NCI-H82 (cell line): ENCODE data around the gene TMEM131.
"Not testable (repeated sequence)": the region's sequence is repeated elsewhere in the genome, so short reads cannot be mapped to it uniquely, and the experiment has no call there.

Source experiments
- DNase-seq: peaks from one replicate; lab custom pipeline; 2025; lab: John Stamatoyannopoulos, UW

Gene TMEM131

DNA sequence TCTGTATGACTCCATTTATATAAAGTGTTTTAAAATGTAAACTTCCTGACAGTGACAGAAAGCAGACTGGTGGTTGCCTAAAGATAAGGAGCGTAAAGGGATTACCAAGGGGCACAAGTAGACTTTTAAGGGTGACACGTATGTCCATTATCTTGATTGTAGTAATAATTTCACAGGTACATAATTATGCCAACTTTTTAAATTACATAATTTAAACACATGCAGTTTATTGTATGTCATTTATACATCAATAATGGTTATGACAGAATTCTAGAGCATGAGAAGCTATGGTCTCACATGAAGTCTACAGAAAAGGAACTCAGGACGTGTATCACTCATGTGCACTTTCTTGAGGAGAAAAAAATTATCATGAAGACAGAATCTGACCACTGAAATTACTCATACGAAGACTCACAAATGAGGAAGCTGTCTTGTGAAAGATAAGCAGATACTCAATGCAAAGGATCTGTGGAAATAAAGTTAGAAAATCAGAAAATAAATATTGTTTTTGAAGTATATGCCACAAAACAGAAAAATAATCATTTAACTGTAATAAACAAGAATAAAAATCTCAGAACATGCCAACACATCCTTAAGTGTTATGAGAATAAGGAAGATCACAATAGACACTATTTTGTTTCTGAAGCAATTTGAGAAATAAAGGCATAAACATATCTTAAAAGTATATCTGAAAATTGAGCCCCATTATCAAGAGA, 84.4 kb downstream of the TMEM131 start:
- no peak for DNase-seq

DNA sequence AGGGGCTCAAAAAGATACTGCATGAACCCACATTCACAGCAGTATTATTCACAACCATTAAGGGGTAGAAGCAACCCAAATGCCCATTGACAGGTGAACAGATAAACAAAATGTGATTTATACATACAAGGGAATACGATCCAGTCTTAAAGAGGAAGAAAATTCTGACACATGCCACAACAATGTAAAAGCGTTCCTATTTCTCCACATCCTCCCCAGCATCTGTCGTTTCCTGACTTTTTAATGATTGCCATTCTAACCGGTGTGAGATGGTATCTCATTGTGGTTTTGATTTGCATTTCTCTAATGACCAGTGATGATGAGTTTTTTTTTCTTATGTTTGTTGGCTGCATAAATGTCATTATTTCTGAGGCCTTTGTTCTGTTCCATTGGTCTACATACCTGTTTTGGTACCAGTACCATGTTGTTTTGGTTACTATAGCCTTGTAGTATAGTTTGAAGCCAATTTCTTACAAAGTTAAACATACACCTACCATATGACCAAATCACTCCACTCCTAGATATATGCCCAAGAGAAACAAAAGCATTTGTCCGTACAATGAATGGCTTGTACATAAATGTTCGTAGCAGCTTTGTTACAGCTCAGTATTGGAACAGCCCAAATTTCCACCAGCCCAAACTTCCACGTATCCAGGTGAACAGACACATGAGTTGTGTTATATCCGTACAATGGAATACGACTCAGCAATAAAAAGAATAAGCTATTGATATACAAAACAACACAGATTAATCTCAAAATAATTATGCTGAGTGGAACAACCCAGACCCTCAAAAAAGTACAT, 85.1 kb downstream of the TMEM131 start:
- DNase-seq, result no peak

DNA sequence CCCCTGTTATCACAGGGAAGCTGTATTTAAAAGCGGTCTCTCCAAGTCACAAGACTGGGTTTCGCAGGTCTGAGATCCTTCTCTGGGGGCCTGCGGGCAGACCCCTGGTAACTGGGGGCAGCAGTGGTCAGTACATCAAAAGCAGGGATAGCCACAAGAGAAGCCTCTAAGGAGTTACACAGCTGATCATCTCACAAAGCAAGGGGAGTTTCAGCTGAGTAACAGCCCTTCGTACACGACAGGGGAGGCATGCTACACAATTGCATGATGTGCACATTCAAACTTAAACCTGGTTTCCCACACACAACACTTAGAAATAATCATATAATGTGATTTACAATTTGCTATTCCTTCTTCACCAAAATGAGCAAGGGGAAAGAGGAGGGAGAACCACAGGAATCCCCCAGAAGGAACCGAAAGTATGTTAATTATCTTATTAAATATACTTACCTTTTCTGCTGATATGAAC, 87.5 kb downstream of the TMEM131 start:
- no peak for DNase-seq

DNA sequence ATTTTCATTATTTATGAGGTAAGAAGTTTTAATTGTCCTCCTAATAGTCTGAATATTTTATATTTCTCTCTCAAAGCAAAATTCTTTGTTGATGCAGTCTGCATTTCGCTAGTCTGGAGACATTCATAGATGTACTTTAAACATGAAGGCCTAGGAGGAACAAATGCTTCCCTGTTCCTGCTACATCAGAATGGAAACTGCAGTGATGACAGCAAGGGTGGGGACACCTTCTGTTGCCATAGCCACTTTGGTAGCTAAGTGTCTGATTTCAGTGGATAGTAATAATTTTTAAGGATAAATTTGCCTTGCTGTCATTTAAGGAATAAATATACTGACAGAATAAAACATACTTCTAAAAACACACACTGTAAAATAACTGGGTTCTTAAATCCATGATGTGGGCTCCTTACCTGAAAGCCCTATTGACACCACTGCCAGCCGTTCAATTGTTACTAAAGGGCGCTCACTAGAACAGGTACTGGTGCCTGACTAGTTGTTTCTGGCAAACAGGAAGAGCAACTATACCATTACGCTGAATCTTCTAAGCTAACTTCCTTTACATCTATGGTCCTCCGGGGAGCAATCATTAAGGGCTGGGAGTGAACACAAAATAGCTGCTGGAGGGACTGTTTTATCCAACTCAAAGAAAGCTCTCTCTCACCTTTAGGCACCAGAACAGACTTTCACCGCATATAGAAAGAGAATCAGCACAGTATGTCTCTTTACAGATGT, 88.2 kb downstream of the TMEM131 start:
- DNase-seq, result no peak

DNA sequence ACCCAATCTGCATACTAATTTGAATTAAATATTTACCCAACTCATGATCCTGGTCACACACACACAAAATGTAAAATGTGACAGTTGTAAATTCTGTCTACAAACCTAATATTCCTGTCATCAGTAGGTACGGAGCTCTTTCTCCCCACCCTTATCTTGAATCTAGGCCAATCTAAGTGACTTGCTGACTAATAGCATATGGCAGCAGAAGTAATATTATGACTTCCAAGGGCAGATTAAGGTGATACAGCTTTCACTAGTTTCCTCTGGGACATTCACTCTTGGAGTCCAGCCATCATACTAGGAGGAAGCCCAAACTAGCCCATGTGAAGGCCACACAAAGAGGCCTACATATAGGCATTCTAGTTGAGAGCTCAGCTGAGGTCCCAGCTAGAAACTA, 89.4 kb downstream of the TMEM131 start:
- DNase-seq, result no peak

DNA sequence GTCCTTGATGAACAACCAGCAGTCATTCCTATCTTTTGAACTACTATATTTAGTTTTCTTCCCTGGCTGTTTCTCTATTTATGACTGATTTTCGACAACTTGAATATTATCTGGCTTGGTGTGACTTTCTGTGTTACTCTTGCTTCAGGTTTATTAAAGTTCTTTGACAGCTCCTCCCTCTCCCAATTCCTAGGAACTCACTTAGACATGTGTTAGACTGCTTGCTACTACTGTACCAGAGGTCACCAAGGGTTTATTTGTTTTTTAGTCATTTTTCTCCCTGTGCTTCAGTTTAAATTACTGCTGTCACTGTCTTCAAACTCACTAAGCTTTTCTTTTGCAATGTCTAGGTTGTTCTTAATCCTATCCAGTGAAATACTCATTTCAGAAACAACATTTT, 90.5 kb downstream of the TMEM131 start:
- no peak for DNase-seq

DNA sequence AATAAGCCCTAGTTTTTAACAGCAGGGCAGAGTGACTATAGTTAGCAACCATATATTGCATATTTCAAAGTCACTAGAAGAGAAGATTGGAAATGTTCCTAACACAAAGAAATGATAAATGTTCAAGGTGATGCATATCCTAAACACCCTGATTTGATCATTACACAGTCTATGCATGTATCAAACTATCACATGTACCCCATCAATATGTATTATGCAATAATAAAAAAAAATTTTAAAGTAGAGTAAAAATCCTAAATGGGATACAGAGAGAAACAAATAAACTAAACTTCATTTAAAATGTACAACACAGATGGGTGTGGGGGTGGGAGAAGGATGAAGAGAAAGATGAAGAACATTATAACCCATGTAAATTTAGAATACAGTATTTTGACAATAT, 93.9 kb downstream of the TMEM131 start:
- DNase-seq, result no peak

DNA sequence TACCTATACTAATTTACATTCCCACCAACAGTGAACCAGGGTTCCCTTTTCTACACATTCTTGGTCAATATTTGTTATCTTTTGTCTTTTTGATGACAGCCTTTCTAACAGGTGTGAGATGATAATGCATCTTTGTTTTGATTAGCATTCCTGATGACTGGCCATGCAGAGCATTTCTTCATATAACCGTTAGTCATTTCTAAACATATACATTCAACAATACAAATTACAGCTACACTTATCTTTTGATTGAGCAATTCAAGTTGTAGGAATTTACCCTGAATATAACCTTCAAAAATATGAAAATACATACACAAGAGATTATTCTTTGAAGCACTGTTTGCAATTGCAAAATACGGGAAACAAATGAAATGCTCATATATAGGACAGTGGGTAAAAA, 94.9 kb downstream of the TMEM131 start:
- DNase-seq, result no peak

DNA sequence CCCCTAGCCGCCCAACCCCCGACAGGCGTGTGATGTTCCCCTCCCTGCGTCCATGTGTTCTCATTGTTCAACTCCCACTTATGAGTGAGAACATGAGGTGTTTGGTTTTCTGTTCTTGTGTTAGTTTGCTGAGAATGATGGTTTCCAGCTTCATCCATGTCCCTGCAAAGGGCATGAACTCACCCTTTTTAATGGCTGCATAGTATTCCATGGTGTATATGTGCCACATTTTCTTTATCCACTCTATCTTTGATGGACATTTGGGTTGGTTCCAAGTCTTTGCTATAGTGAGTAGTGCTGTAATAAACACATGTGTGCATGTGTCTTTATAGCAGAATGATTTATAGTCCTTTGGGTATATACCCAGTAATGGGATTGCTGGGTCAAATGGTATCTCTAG, 102.7 kb downstream of the TMEM131 start:
- DNase-seq, result not testable (repeated sequence)

DNA sequence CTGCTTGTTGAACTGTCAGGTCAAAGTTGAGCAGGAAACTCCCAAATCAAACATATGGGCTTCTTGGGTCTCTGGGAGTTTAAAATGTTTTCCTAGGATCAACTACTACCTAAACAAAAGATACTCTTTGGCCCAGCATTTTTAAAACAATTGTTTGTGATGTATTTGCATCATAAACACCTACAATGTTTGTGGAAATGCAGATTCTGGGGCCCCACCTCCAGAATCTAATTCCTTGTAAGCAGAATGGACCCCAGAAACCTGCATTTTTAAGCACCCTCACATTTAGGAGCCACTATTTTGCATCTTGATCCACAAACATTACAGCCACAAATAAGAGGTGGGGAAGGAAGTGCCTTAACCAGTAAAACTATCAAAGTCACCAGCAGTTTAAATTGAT, 104.1 kb downstream of the TMEM131 start:
- DNase-seq, result no peak

DNA sequence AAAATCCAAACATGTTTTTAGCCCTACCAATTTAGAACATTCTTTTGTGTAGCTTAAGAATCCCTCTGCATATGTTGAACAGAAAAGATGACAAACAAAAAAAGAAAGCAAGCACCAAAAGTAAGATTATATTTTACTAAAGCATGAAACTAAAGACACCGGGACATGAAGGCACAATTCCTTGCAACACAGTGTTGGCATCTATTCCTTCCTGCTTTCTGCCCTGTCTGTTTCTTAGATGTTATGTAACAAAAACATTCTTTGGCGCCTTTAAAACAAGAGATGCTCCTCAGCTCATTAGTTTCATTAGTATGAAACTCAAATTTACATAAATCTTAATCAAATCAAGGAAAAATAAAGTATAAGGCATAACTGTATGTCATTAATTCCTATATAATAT, 106.6 kb downstream of the TMEM131 start:
- DNase-seq, result no peak

DNA sequence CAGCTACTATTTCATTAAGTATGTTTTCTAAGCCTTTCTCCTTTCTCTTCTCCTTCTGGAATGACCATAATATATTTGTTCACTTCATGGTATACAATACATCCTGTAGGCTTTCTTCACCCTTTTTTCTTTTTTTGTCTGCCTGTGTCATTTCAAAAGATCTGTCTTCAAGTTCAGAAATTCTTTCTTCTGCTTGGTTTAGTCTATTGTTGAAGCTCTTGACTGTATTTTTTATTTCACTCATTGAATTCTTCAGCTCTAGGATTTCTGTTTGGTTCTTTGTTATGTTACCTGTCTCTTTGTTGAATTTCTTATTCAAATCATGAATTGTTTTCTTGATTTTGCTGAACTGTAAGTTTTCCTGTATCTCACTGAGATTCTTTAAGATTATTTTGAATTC, 109.9 kb downstream of the TMEM131 start:
- peak; percentile 5 for DNase-seq

DNA sequence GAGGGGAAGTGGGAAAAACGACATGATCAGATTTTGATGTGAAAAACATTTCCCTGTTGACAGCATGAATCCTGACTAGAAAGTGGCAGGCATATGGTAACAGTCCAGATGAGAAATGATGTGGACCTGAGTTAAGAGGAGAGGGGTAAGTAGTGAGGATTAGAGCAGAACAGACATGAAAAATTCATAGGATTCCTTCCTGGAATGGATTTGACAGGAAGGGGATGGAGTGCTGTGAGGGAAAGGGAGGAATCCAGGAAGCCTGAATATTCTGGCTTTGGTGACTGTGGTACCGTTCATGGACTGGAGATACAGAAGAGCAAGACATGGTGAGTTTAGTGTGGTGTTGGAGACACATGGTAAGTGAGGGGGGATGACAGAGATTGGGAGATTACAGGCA, 115.4 kb downstream of the TMEM131 start:
- no peak for DNase-seq

DNA sequence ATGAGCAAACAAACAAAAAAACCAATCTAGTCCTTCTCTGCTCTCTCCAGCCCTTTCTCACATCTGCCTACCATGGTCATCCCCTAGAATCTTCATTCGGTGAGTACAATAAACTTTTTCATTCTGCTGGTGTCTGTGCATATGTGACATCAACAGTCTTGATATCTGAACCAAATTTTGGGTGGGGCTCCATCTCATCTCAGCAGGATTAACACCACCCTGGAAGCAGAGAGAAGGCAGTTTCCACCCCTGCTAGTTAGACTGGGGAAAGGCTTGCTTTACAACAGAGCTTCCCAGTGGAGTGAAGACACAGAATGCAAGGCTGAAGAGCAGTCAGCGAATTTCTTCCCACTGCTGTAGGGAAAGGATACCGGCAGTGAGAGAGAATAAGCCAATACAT, 116.9 kb downstream of the TMEM131 start:
- DNase-seq, result no peak

DNA sequence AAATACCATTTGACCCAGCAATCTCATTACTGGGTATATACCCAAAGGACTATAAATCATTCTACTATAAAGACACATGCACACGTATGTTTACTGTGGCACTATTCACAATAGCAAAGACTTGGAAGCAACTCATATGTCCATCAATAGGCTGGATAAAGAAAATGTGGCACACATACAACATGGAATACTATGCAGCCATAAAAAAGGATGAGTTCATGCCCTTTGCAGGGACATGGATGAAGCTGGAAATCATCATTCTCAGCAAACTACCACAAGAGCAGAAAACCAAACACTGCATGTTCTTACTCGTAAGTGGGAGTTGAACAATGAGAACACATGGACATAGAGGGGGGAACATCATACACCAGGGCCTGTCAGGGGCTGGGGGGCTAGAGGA, 117.4 kb downstream of the TMEM131 start:
- not testable (repeated sequence) for DNase-seq

DNA sequence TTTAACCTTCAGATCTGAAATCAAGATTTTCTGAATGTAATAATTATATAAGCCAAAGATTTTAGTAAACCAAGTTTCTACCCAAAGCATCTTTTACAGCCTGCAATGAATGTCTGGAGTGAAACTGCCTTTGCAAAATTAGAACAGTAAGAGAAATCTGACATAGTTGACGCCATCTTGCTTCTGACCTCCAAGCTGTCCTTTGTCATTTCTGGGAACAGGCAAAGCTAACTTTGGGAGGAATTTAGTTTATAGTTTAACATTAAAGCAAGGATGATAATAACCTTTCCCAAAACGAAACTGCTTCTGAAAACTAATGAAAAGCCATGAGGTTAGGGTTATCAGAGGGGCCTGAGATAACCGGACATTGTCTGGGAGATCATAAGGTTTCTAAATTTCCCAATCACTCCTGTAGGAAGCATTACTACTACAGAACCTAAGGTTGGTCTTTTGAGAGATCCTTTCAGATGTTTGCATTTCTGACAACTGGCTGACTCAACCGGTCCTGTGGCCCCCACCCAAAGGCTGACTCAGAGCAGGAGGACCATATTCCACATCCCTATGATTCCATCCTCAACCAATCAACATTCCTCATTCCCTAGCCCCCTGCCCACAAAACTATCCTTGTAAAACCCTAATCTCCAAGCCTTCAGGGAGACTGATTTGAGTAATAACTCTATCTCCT, 124.5 kb downstream of the TMEM131 start:
- DNase-seq, result no peak

DNA sequence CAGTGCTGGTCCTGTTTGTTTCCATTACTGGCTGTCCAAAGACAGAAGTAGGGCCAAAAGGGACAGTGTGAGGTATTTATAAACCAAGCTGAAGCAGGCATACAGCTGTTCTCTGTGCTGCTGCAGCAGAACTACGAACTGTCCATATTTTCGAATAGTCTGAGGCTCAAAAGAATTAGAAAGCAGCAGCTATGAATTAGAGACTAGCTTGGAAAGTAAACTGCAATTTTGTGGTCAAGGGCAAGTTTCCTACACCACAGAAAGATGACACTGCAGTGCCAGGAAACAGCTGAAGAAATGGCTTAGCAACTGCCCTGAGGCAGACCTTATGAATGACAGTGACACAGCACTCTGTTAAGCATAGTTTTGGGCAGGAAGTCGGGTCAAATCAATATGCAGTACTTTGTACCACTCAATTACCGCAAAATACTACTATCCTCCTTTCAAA, 125.3 kb downstream of the TMEM131 start:
- DNase-seq, result no peak

DNA sequence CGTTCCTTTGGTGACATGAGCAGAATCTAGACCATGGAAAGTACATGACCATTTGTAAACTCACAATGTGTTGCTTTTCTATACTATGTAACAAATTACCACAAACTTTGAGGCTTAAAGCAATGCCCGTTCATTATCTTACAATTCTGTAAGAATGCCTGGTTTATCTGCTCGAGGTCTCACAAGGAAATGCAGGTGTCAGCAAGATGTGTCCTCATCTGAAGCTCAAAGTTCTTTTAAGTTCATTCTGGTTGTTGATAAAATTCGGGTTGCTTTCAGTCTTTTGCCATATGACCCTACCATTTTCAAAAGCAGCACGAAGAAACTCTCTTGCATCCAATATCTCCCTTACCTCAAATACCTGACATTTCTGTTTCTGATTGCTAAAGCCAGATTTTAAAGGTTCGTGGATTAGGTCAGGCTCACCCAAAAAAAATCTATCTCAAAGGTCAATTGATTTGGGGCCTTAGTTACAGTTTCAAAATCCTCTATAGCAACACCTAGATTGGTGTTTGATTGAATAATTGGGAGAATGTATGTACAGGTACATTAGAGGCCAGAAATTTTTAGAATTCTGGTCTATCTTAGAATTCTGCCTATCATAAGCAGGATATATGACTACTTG, 125.9 kb downstream of the TMEM131 start:
- no peak for DNase-seq

DNA sequence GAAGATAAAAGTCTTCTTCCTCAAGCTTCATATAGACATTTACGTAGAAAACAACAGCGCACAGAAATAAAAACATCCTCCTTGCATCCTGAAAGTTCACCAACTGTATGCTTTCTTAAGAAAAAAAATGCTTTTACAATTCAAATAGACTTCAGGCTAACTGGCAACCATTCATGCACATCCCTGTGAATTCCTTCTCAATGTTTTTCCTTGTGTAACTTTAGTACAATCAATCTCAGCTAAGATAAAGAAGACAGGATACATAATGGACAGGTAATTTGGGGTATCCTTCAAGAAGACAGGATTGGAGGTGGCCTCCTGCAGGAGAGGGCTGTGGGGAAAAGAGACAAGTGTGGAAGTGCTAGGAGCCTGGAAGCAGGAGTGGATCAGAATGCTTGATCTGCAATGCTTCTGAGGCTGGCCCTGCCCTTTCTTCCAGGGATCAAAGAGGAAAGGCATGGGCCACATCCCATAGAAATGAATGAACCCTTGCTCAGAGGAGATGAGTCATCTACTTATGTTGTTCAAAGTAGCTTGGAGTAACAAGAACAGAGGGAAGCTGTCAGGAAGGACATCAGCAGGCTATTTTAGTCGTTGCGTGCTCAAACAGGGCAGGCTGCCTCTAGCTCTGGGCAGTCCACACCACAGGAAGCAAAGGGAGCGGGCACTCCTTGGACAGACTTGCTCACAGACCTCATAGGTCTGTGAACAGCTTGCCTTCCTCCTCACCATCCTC, 126.6 kb downstream of the TMEM131 start:
- no peak for DNase-seq

DNA sequence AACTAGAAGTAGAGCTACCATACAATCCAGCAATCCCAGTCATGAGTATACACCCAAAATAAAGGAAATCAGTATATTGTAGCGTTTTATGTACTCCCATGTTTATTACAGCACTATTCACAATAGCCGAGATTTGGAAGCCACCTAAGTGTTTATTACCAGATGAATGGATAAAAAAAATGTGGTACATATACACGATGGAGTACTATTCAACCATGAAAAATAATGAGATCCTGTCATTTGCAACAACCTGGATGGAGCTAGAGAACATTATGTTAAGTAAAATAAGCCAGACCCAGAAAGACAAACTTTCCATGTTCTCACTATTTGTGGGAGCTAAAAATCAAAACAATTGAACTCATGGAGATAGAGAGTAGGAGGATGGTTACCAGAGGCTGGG, 131.9 kb downstream of the TMEM131 start:
- no peak for DNase-seq

DNA sequence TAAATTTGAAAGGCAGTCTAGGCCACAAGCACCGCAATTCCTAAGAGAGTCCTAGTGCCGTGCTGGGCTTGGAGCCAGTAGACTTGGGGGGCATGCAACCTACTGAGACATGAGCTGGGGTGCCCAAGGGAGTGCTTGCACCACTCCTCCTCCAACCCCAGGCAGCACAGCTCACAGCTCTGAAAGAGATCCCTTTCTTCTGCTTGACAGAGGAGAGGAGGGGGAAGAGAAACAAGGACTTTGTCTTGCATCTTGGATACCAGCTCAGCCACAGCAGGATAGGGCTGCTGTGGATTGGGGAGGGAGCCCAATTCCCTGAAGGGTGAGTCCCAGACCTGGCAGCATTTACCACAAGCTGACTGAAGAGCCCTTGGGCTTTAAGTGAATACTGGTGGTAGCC, 134.6 kb downstream of the TMEM131 start:
- no peak for DNase-seq
